Neural progenitor cell (in vitro differentiated cells): ENCODE results near the gene ARL3.

Source experiments
- EZH2 ChIP-seq: fragments of 200-600 bp; sonication (generic); IDR thresholded peaks from 2 replicates; pipeline ENCODE4 v1.6.1; 2017; ENCODE audit warnings: antibody characterized with exemption, mild to moderate bottlenecking, moderate library complexity
- EZH2phosphoT487 ChIP-seq: fragments of 200-600 bp; sonication (generic); IDR thresholded peaks from 2 replicates; pipeline ENCODE4 v1.6.1; 2017; ENCODE audit warnings: antibody characterized with exemption
- TF ChIP-seq, protein P1 (sequence below): fragments of 200-600 bp; sonication (generic); IDR thresholded peaks from 2 replicates; pipeline ENCODE4 v1.5.1; 2017; ENCODE audit warnings: antibody characterized with exemption, mild to moderate bottlenecking

DNA sequence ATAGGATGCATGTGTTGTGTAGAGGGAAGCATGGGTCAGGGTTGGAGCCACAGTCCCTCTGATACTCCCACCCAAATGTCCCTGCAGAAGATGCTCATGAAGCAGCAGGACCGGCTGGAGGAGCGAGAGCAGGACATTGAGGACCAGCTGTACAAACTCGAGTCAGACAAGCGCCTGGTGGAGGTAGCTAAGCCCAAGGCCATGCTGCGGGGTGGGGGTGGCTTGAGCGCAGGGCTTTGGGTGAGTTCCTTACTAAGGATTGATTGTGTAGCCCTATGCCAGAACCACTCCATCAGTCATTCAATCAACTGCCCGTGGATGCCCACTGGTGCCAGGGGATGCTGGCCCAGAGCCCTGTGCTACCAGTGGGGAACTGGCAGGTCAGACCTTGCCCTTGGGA is 59.6 kb downstream of the ARL3 start:
- TF ChIP-seq, protein P1, sequence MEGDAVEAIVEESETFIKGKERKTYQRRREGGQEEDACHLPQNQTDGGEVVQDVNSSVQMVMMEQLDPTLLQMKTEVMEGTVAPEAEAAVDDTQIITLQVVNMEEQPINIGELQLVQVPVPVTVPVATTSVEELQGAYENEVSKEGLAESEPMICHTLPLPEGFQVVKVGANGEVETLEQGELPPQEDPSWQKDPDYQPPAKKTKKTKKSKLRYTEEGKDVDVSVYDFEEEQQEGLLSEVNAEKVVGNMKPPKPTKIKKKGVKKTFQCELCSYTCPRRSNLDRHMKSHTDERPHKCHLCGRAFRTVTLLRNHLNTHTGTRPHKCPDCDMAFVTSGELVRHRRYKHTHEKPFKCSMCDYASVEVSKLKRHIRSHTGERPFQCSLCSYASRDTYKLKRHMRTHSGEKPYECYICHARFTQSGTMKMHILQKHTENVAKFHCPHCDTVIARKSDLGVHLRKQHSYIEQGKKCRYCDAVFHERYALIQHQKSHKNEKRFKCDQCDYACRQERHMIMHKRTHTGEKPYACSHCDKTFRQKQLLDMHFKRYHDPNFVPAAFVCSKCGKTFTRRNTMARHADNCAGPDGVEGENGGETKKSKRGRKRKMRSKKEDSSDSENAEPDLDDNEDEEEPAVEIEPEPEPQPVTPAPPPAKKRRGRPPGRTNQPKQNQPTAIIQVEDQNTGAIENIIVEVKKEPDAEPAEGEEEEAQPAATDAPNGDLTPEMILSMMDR = no peak
- TF ChIP-seq EZH2phosphoT487 = no peak
- no peak for TF ChIP-seq EZH2
